Endometrial microvascular endothelial cells (primary cell): ENCODE measurements around the gene NBPF26. TPM values are rescaled to one million over a fixed set of nuclear protein-coding genes. Genes with fewer than 3 reads are reported as not detected.
"Not testable (repeated sequence)": the region's sequence is repeated elsewhere in the genome, so short reads cannot be mapped to it uniquely, and the experiment has no call there.

Experiments used
- in situ Hi-C: cut with HindIII; loops from 2 replicates; pipeline ENCODE4 v1.10.0; 2017; ENCODE audit warnings: low sequenced_read_pairs, low pct_unique_long_range_greater_than_20kb; ENCODE audit errors: inconsistent ontology term
- total RNA-seq: library from RNA; depleted of rRNA; stranded (reverse); fragments of >200 nt; gene quantifications from one replicate; pipeline ENCODE4 v1.2.3, GENCODE V29; 2015; ENCODE audit errors: inconsistent ontology term

Gene NBPF26
- total RNA-seq, 1 donor from 2014 or later = 0.74 TPM

DNA sequence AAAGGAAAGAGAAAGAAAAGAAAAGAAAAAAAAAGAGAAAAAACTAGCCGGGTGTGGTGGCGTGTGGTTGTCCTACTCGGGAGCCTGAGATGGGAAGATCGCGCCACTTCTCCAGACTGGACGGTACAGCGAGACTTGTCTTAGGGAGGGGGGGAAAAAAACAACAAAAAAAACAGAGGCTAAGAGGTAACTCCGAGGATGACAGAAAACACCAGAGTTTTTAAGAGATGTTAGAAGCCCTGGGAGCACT, 126.5 kb downstream of the NBPF26 start:
- in situ Hi-C loops = not testable (repeated sequence)

DNA sequence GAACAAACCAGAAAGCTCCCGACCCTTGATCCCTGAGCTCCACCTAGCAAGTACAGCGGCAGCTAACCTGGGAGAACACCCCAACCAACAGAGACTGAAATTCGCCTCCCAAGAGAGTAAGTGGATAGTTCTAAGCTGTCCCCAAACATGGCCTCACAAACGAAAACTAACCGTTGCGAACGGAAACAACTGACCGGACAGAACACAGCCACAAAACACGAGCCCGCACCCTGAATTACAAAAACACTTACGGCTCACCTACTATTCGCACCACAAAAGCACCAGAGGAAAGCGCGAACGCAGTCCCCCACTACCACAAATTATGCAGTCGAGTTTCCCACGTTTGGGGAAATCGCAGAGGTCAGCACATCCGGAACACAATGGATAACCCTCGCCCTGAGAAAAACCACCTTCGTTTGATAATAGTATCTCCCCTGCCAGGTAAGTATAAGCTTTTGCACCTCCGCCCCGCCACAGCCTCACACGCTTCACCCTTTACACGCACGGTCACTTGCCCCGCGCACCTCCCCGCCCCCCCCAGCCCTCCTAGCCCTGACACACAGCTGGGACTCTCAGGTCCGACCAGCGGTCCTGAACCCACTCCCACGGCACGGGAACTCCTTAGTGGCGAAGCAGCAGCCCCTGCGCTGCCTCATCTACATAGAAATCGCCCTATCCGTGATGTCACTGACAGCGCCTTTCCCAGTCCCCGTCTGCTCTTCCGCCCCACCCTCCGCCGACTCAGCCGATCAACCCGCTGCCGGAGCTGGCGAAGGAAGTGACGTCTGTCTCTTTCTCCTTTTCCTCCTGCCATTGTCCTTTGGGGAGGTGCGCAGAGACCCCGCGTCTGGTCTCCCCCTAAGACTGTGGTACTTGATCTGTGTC, 127.0 kb downstream of the NBPF26 start:
- in situ Hi-C loops = not testable (repeated sequence)

DNA sequence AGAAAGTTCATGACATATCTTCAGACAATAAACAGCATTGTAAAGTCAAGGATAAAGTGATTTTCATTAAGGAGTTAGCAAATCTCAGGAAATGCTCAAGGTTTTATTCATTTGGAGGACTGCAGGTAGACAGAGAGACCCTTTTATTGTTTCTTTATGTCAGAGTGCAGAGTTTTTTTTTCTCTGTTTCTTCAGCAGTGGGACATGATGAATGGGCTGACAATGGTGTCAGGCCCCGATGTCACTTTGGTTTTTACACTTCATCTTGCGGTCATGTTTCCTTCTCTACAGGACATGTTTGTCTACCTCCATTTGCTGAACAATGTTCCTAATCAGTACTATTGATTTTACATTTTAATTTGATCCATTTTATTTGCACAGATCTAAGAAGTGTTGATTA, 134.4 kb downstream of the NBPF26 start:
- in situ Hi-C loops = not testable (repeated sequence)

DNA sequence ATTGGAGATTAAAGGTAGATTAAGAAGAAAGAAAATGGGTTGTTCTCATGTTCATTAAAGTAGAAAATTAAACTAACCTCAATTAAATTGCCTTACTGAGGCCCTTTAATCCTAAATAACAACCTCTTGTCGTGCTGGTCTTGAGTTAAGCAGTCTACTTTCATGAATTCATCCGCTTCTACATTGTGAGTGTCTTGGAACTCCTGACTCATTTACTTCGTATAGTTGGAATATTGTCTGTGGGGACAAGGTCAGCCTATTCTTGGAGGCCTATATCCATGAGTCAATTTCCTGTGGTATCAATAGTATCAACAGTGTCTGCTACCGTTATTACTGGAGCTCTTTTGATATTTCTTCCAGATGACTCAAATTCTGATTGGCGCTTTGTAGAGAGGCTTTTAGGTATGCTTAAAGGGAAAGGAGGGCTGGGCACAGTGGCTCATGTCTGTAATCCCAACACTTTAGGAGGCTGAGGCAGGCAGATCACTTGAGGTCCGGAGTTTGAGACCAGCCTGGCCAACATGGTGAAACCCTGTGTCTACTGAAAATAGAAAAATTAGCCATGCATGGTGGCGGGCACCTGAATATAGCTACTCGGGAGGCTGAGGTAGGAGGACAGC, 136.0 kb downstream of the NBPF26 start:
- in situ Hi-C loops = not testable (repeated sequence)

- in situ Hi-C loops = not testable (repeated sequence)
These were observed 154.5 kb downstream of the NBPF26 start for GRCh38 chr1:120878206-120878605.

DNA sequence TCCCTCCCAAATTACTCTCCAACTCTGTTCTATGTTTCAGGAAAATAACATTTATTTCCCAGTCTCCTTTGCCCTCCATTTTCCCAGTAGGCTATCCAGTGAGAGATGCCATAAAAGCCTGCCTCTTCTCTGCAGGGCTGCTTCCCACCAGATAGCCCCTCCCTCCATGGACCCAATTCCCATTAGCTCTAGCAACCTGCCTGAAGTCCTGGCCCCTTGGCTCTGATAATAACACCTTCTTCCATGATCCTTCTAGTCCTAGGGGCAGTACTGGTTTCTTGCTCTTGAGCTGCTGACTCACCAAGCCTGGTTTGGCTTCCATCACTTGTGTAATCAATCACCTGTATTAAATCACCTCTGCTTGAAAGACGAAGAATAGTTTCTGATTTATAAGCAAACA, 156.3 kb downstream of the NBPF26 start:
- in situ Hi-C loops = not testable (repeated sequence)

DNA sequence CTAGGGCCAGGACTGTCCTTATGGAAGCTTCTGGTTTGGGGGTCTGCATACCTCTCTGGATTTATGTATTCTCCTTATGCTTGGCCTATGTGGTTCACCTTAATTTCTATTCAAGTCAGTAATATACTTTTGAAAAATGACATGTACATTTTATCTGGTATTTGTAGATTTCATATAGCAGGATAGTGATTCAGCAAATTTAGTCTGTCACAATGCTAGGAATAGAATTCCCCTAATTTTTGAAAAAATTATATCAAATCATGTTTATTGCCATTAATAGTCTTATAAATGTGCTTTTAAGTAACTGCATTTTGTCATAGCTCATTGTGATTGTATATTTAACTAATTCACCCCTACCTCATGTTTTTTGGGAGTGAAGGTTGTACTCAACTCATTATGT, 158.2 kb downstream of the NBPF26 start:
- in situ Hi-C loops = not testable (repeated sequence)

Other genes starting within 250 kb of the NBPF26 start
- not detected for gene PPIAL4A, start 165.8 kb downstream of the NBPF26 start, total RNA-seq